Transverse colon (tissue), 3 donors: ENCODE measurements around the gene GADL1.

Experiments
- CTCF ChIP-seq, 5 experiments: fragments of 200-600 bp in 3 of 5; fragments of 450-650 bp in 2 of 5; sonication (generic) in 3 of 5; IDR thresholded peaks; 1 replicate in 2 of 5; 2 replicates in 3 of 5; pipeline ENCODE4 v1.5.1; 2016 to 2017; ENCODE audit warnings: antibody characterized with exemption in 5 of 5, inconsistent platforms in 3 of 5, mild to moderate bottlenecking in 2 of 5, moderate library complexity in 1 of 5
- EP300 ChIP-seq: sonication (generic); formaldehyde crosslinking; IDR thresholded peaks from one replicate; pipeline ENCODE4 v1.6.1; 2017; ENCODE audit warnings: antibody characterized with exemption, low read depth
- POLR2A ChIP-seq: fragments of 450-650 bp; IDR thresholded peaks from one replicate; pipeline ENCODE4 v1.6.1; 2016; ENCODE audit warnings: antibody characterized with exemption, mild to moderate bottlenecking, moderate library complexity

DNA sequence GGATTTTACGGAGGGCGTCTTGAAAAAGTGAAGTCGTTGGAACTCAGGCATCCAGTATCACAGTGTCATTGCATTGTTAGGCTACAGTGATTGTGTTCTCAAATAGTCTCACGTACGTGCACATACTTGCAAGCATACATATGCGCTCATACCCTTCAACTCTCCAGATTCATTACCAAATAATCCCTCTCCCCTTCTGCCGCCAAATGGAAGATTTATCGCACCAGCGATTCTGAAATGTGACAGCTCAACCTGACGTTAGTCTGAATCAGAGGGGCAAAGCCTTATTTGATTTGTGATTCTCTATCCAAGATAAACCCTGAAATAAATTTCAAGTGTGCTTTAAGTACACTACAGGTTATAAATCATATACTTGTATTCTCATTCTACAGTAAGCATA lies 119.4 kb downstream of the GADL1 start:
- no peak for TF ChIP-seq CTCF (IDR thresholded peaks at IDR 0.05)
- TF ChIP-seq POLR2A: no peak
- no peak for TF ChIP-seq EP300
